ENCODE results near the gene COL18A1.

DNA sequence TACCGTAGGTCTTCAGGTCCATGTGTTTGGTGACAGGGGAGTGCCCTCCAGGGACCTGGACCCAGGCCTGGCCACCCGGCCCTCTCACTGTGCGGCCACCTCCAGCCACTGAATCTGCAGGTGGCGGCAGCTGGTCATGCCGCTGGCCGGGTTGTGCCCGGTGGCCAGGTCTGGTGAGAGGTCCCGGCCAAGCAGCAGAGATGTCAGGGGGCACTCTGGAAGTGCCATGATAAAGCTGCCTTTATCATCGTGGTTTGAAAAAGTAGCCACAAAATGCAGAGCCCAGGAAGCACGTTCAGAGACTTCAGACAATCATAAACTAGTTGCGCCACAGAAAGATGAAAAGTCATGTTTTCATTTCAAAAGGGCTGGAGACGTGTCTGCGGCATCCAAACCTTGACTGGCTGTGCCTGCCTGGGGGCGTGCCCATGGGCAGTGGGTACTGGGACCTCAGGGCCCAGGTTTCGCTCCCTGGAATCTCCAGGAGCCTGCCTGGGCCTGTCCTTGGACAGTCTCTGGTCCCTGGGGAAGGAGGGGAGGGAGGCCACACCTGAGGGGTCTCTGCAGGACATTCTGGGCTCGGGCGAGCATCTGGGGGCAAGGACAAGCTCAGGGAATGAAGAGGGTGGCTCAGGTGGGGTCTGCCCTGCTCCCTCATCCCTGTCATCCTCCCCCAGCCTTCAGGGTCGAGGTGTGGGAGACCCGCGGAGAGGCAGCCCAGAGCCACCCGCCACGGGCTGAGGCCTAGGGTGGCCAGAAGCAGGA lies 44.9 kb downstream of the COL18A1 start:
- TF ChIP-seq, protein P1, sequence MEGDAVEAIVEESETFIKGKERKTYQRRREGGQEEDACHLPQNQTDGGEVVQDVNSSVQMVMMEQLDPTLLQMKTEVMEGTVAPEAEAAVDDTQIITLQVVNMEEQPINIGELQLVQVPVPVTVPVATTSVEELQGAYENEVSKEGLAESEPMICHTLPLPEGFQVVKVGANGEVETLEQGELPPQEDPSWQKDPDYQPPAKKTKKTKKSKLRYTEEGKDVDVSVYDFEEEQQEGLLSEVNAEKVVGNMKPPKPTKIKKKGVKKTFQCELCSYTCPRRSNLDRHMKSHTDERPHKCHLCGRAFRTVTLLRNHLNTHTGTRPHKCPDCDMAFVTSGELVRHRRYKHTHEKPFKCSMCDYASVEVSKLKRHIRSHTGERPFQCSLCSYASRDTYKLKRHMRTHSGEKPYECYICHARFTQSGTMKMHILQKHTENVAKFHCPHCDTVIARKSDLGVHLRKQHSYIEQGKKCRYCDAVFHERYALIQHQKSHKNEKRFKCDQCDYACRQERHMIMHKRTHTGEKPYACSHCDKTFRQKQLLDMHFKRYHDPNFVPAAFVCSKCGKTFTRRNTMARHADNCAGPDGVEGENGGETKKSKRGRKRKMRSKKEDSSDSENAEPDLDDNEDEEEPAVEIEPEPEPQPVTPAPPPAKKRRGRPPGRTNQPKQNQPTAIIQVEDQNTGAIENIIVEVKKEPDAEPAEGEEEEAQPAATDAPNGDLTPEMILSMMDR (IDR thresholded peaks at IDR 0.05 in 8 of 11, conservative IDR thresholded peaks at IDR 0.05 in 3 of 11), result no peak
- no peak for TF ChIP-seq POLR2AphosphoS5 (IDR thresholded peaks at IDR 0.05)
- TF ChIP-seq POLR2A (IDR thresholded peaks at IDR 0.05), result no peak

Data from spleen (tissue), 7 donors.